OCI-LY3 (cell line): ENCODE measurements around the gene PIWIL4.

Experiments
- H2AFZ ChIP-seq: fragments of 200-600, 300-600 bp; shearing (Covaris generic); 2 replicates; pipeline ENCODE4 v1.6.0; 2014; ENCODE audit warnings: antibody characterized with exemption, low read depth, low read length
- H3K27ac ChIP-seq: fragments of 200-600, 300-600 bp; sonication (generic); 2 replicates; pipeline ENCODE4 v1.5.1; 2014; ENCODE audit warnings: mild to moderate bottlenecking, low read length, moderate library complexity, mixed read lengths
- H3K27me3 ChIP-seq: fragments of 200-600, 300-600 bp; sonication (generic); 2 replicates; pipeline ENCODE4 v1.6.1; 2014; ENCODE audit warnings: low read depth, low read length, mixed read lengths
- H3K36me3 ChIP-seq: fragments of 200-600, 300-600 bp; sonication (generic); replicated peaks from 2 replicates; pipeline ENCODE3; 2014; ENCODE audit warnings: low read depth, low read length, mixed read lengths
- H3K4me1 ChIP-seq: fragments of 300-600, 200-600 bp; sonication (generic); 2 replicates; pipeline ENCODE4 v1.6.1; 2014; ENCODE audit warnings: low read length, mixed read lengths
- H3K4me2 ChIP-seq: fragments of 200-600, 300-600 bp; sonication (generic); 2 replicates; pipeline ENCODE4 v1.6.1; 2014; ENCODE audit warnings: low read length, mixed read lengths
- H3K4me3 ChIP-seq: fragments of 300-600, 200-600 bp; sonication (generic); 2 replicates; pipeline ENCODE4 v1.5.1; 2014; ENCODE audit warnings: antibody characterized with exemption, mild to moderate bottlenecking, low read length, moderate library complexity
- H3K79me2 ChIP-seq: fragments of 300-600, 200-600 bp; shearing (Covaris generic); 2 replicates; pipeline ENCODE4 v1.6.1; 2014; ENCODE audit warnings: mild to moderate bottlenecking, low read length, mixed read lengths
- H3K9ac ChIP-seq: fragments of 300-600, 200-600 bp; shearing (Covaris generic); 2 replicates; pipeline ENCODE4 v1.6.0; 2014; ENCODE audit warnings: mild to moderate bottlenecking, low read length, moderate library complexity
- H3K9me3 ChIP-seq: fragments of 200-600, 300-600 bp; shearing (Covaris generic); 2 replicates; pipeline ENCODE4 v1.6.1; 2014; ENCODE audit warnings: low read length, mixed read lengths; ENCODE audit not compliant: insufficient read depth
- H4K20me1 ChIP-seq: fragments of 200-600, 300-600 bp; sonication (generic); 2 replicates; pipeline ENCODE4 v1.6.1; 2016; ENCODE audit warnings: low read length, mixed read lengths; ENCODE audit not compliant: insufficient read depth
- CTCF ChIP-seq: fragments of 200-600, 300-600 bp; sonication (generic); IDR thresholded peaks from 2 replicates; pipeline ENCODE4 v1.5.1; 2014; ENCODE audit warnings: antibody characterized with exemption, low read length, low read depth
- EZH2phosphoT487 ChIP-seq: fragments of 200-600 bp; shearing (Covaris generic); IDR thresholded peaks from 2 replicates; pipeline ENCODE4 v1.6.1; 2018; ENCODE audit warnings: antibody characterized with exemption, mixed run types, low read depth

Gene PIWIL4

DNA sequence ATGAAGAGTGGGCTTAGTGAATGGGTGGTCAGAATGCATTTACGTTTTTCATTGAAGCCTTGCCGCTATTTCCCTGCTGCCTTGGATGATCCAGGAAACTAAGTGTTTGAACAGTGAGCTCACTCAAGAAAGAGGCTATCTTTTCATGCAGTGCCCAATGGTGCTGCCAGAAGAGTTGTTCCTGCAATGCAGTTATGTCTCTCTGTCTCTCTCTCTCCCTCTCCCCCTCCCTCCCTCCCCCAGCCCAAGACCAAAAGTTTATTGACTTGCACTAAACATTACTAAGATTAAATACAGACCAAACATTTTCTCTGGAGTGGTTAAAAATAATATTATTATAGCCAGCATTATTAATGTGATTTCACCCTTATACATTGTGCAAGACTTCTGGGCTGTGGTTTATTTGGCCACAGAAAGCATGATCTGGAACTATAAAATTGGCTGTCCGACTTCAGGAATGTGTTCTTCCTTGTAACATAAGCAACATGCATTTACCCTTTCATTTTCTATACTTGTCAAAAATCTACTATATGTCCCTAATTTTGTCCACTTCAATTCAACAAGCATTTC lies 30.1 kb upstream of the PIWIL4 start:
- H3K27ac ChIP-seq, result no peak overlapping the region
- no peak overlapping the region for H3K4me2 ChIP-seq
- no peaks in the 10 kb centered on the region for H3K36me3 ChIP-seq
- no peaks in the 10 kb centered on the region for H3K9me3 ChIP-seq
- no peak for TF ChIP-seq CTCF
- no peak overlapping the region for H3K4me3 ChIP-seq
- peaks cover 7% of the 10 kb centered on the region; the same call in 1 of the 2 replicates for H3K4me1 ChIP-seq
- H4K20me1 ChIP-seq, result no peaks in the 10 kb centered on the region
- H2AFZ ChIP-seq, result no peak overlapping the region
- H3K27me3 ChIP-seq, result peaks cover 10% of the 10 kb centered on the region
- no peaks in the 10 kb centered on the region for H3K79me2 ChIP-seq
- H3K9ac ChIP-seq, result no peak overlapping the region

- H4K20me1 ChIP-seq, result no peaks in the 10 kb centered on the region
- no peaks in the 10 kb centered on the region for H3K9me3 ChIP-seq
- peaks cover 9% of the 10 kb centered on the region for H3K4me1 ChIP-seq
- no peak overlapping the region for H2AFZ ChIP-seq
- H3K36me3 ChIP-seq, result no peaks in the 10 kb centered on the region
- H3K9ac ChIP-seq, result no peak overlapping the region
- H3K27ac ChIP-seq, result no peak overlapping the region
- H3K27me3 ChIP-seq, result peaks cover 10% of the 10 kb centered on the region
- H3K4me2 ChIP-seq, result no peak overlapping the region
- no peaks in the 10 kb centered on the region for H3K79me2 ChIP-seq
- TF ChIP-seq CTCF, result no peak
- TF ChIP-seq EZH2phosphoT487, result no peak
- H3K4me3 ChIP-seq, result no peak overlapping the region
These were observed 27.7 kb upstream of the PIWIL4 start for GRCh38 chr11:94539420-94539819.

DNA sequence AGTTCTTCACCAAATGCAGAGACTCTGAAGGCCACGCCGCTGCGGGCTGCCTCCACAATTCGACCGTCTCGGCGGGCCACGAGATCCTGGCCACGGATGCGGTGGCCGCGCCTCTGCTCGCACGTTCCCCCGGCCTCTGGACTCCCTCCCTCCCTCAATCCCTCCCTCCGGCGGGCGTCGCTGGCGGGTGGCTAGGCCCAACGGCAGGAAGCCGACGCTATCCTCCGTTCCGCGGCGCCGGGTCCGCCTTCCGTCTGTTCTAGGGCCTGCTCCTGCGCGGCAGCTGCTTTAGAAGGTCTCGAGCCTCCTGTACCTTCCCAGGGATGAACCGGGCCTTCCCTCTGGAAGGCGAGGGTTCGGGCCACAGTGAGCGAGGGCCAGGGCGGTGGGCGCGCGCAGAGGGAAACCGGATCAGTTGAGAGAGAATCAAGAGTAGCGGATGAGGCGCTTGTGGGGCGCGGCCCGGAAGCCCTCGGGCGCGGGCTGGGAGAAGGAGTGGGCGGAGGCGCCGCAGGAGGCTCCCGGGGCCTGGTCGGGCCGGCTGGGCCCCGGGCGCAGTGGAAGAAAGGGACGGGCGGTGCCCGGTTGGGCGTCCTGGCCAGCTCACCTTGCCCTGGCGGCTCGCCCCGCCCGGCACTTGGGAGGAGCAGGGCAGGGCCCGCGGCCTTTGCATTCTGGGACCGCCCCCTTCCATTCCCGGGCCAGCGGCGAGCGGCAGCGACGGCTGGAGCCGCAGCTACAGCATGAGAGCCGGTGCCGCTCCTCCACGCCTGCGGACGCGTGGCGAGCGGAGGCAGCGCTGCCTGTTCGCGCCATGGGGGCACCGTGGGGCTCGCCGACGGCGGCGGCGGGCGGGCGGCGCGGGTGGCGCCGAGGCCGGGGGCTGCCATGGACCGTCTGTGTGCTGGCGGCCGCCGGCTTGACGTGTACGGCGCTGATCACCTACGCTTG lies 23.2 kb upstream of the PIWIL4 start, which contains the start of gene FUT4:
Gene FUT4, plus strand, starts transcription at position 227 of the 951 bp plus-strand sequence. Its CDS starts 213 bp downstream, at position 440.
- peak within 1 kb of the TSS; percentile 71 for H3K4me2 ChIP-seq
- H3K4me3 ChIP-seq, result peak within 1 kb of the TSS; percentile 81
- H3K4me1 ChIP-seq, result peaks cover 12% of the 10 kb centered on the region
- peak within 1 kb of the TSS; percentile 88 for H3K9ac ChIP-seq
- H3K27me3 ChIP-seq, result no peaks in the 10 kb centered on the region
- H3K27ac ChIP-seq, result peak within 1 kb of the TSS; percentile 67
- peak within 1 kb of the TSS; percentile 82 for H2AFZ ChIP-seq
- H3K36me3 ChIP-seq, result no peaks in the 10 kb centered on the region
- no peaks in the 10 kb centered on the region for H3K9me3 ChIP-seq
- H4K20me1 ChIP-seq, result no peaks in the 10 kb centered on the region
- H3K79me2 ChIP-seq, result peaks cover 3% of the 10 kb centered on the region; the same call in 1 of the 2 replicates
- TF ChIP-seq EZH2phosphoT487, result no peak
- TF ChIP-seq CTCF, result no peak

DNA sequence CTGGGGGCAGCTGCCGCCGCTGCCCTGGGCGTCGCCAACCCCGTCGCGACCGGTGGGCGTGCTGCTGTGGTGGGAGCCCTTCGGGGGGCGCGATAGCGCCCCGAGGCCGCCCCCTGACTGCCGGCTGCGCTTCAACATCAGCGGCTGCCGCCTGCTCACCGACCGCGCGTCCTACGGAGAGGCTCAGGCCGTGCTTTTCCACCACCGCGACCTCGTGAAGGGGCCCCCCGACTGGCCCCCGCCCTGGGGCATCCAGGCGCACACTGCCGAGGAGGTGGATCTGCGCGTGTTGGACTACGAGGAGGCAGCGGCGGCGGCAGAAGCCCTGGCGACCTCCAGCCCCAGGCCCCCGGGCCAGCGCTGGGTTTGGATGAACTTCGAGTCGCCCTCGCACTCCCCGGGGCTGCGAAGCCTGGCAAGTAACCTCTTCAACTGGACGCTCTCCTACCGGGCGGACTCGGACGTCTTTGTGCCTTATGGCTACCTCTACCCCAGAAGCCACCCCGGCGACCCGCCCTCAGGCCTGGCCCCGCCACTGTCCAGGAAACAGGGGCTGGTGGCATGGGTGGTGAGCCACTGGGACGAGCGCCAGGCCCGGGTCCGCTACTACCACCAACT lies 22.4 kb upstream of the PIWIL4 start:
- H3K4me1 ChIP-seq, result peaks cover 13% of the 10 kb centered on the region
- H3K36me3 ChIP-seq, result no peaks in the 10 kb centered on the region
- no peak overlapping the region for H3K27ac ChIP-seq
- peak overlapping the region; percentile 81 for H3K4me3 ChIP-seq
- TF ChIP-seq EZH2phosphoT487 (no peak), CTCF (no peak)
- H3K27me3 ChIP-seq, result no peaks in the 10 kb centered on the region
- peak overlapping the region; percentile 88 for H3K9ac ChIP-seq
- peak overlapping the region; percentile 71 for H3K4me2 ChIP-seq
- H3K9me3 ChIP-seq, result no peaks in the 10 kb centered on the region
- peak overlapping the region; percentile 18; the same call in 1 of the 2 replicates for H2AFZ ChIP-seq
- no peaks in the 10 kb centered on the region for H4K20me1 ChIP-seq
- peaks cover 3% of the 10 kb centered on the region; the same call in 1 of the 2 replicates for H3K79me2 ChIP-seq
